GM12864 (cell line): ENCODE results near the gene PLA2G15.

Source experiments
- DNase-seq: peaks from one replicate; pipeline ENCODE4 v3.0.0-alpha.2; 2011; ENCODE audit warnings: low read depth
- H3K4me3 ChIP-seq: 2 replicates; pipeline ENCODE4 v1.5.1; 2011; ENCODE audit warnings: mild to moderate bottlenecking, low read depth, low read length, control low read depth
- CTCF ChIP-seq: IDR thresholded peaks from 2 replicates; pipeline ENCODE4 v1.5.1; 2011; ENCODE audit warnings: low read depth, mild to moderate bottlenecking, moderate library complexity, low read length, control low read depth, inconsistent platforms; ENCODE audit errors: missing control alignments

Gene PLA2G15

GRCh38 chr16:68279726-68280558, 34.8 kb downstream of the PLA2G15 start:
- no peak for TF ChIP-seq CTCF
- DNase-seq, result no peak
- no peak overlapping the region for H3K4me3 ChIP-seq

GRCh38 chr16:68281368-68282063, 36.3 kb downstream of the PLA2G15 start:
- no peak for TF ChIP-seq CTCF
- no peak for DNase-seq
- no peak overlapping the region for H3K4me3 ChIP-seq

- no peak for TF ChIP-seq CTCF
- no peak for DNase-seq
- H3K4me3 ChIP-seq, result no peak overlapping the region
Measured at GRCh38 chr16:68282064-68282452, 36.9 kb downstream of the PLA2G15 start.

GRCh38 chr16:68283346-68283745, 38.2 kb downstream of the PLA2G15 start:
- peak overlapping the region; percentile 23; the same call in 1 of the 2 replicates for H3K4me3 ChIP-seq
- TF ChIP-seq CTCF, result no peak
- DNase-seq, result no peak

- DNase-seq, result peak; percentile 49
- TF ChIP-seq CTCF, result no peak
- H3K4me3 ChIP-seq, result peak overlapping the region; percentile 23; the same call in 1 of the 2 replicates
Measured at GRCh38 chr16:68283801-68284598, 38.8 kb downstream of the PLA2G15 start.

- peak; percentile 72 for DNase-seq
- peak overlapping the region; percentile 8; the same call in 1 of the 2 replicates for H3K4me3 ChIP-seq
- no peak for TF ChIP-seq CTCF
Measured at GRCh38 chr16:68284847-68285246, 39.7 kb downstream of the PLA2G15 start.
